GM18498 (cell line): ENCODE results near the gene AOAH.

Experiments
- ATAC-seq: cut with Tn5 transposase; IDR thresholded peaks from one replicate; pipeline ENCODE4 v1.9.1; 2021; ENCODE audit warnings: mild to moderate bottlenecking, moderate library complexity; ENCODE audit not compliant: unreplicated experiment

Gene AOAH

GRCh38 chr7:36635091-36635490 lies 89.2 kb downstream of the AOAH start:
- ATAC-seq, result no peak

GRCh38 chr7:36633377-36633776 lies 90.9 kb downstream of the AOAH start:
- no peak for ATAC-seq

GRCh38 chr7:36630112-36630650 lies 94.1 kb downstream of the AOAH start:
- no peak for ATAC-seq

- no peak for ATAC-seq
These were observed 94.9 kb downstream of the AOAH start for GRCh38 chr7:36629351-36629750.

- no peak for ATAC-seq
These were observed 96.5 kb downstream of the AOAH start for GRCh38 chr7:36627836-36628235.

GRCh38 chr7:36626111-36626510 lies 98.2 kb downstream of the AOAH start:
- ATAC-seq, result no peak

- no peak for ATAC-seq
These were observed 99.0 kb downstream of the AOAH start for GRCh38 chr7:36625247-36625646.

GRCh38 chr7:36623247-36623646 lies 101.0 kb downstream of the AOAH start:
- no peak for ATAC-seq

GRCh38 chr7:36621396-36621795 lies 102.9 kb downstream of the AOAH start:
- no peak for ATAC-seq

GRCh38 chr7:36620166-36620708 lies 104.1 kb downstream of the AOAH start:
- no peak for ATAC-seq

- no peak for ATAC-seq
These were observed 106.9 kb downstream of the AOAH start for GRCh38 chr7:36617408-36617807.

- no peak for ATAC-seq
These were observed 108.3 kb downstream of the AOAH start for GRCh38 chr7:36615852-36616540.

GRCh38 chr7:36614959-36615358 lies 109.3 kb downstream of the AOAH start:
- ATAC-seq, result no peak

GRCh38 chr7:36613031-36613614 lies 111.2 kb downstream of the AOAH start:
- ATAC-seq, result no peak

GRCh38 chr7:36611703-36612102 lies 112.6 kb downstream of the AOAH start:
- ATAC-seq, result no peak

GRCh38 chr7:36607721-36608095 lies 116.6 kb downstream of the AOAH start:
- no peak for ATAC-seq

GRCh38 chr7:36606976-36607720 lies 117.1 kb downstream of the AOAH start:
- no peak for ATAC-seq

- no peak for ATAC-seq
These were observed 117.9 kb downstream of the AOAH start for GRCh38 chr7:36606153-36606975.

- ATAC-seq, result no peak
These were observed 118.8 kb downstream of the AOAH start for GRCh38 chr7:36605261-36606051.

- no peak for ATAC-seq
These were observed 119.5 kb downstream of the AOAH start for GRCh38 chr7:36604806-36605205.
